Panc1 (cell line): Measurements from ENCODE around the gene CST4.

Experiments used
- POLR2AphosphoS5 ChIP-seq: IDR thresholded peaks from 2 replicates; pipeline ENCODE4 v1.6.1; 2012; ENCODE audit warnings: mild to moderate bottlenecking, low read depth, low read length, moderate library complexity
- SIN3A ChIP-seq: IDR thresholded peaks from 2 replicates; pipeline ENCODE4 v1.6.1; 2012; ENCODE audit warnings: low read depth, mild to moderate bottlenecking, low read length, moderate library complexity, borderline replicate concordance; ENCODE audit not compliant: insufficient read depth

- TF ChIP-seq POLR2AphosphoS5 (no peak), SIN3A (no peak)
Observed at GRCh38 chr20:23668477-23668951, 20.3 kb downstream of the CST4 start.
